Vagina (tissue), 2 donors: ENCODE data around the gene EFCAB13.

ENCODE experiments used
- CTCF ChIP-seq, 3 experiments: fragments of 450-650 bp in 2 of 3; fragments of 200-600 bp in 1 of 3; sonication (generic) in 1 of 3; IDR thresholded peaks; one replicate each; pipeline ENCODE4 v1.5.1; 2017 to 2019; ENCODE audit warnings: antibody characterized with exemption in 3 of 3, mild to moderate bottlenecking in 2 of 3, moderate library complexity in 2 of 3
- POLR2AphosphoS5 ChIP-seq, 2 donors: sonication (generic); formaldehyde crosslinking; IDR thresholded peaks; one replicate each; pipeline ENCODE4 v1.9.0; 2017; ENCODE audit warnings: antibody characterized with exemption in 2 of 2, mild to moderate bottlenecking in 2 of 2, low read depth in 1 of 2; ENCODE audit not compliant: insufficient read depth in 1 of 2

DNA sequence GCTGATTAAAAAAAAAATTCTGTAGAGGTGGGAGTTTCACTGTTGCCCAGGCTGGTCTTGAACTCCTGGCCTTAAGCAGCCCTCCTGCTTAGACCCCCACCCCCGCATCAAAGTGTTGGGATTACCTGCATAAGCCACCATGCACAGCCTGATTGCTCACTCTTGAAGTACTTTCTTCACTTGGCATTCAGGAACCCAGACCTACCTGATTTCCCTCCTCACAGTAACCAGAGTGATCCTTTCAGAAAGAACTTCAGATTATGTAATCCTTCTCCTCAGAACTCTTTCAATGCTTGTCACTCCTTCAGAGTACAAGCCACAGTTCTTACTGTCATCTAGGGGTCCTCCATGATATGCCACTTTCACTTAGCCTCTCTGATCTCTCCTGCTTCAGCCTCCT is 1.4 kb downstream of the EFCAB13 start:
- TF ChIP-seq CTCF (IDR thresholded peaks at IDR 0.05): no peak
- TF ChIP-seq POLR2AphosphoS5 (IDR thresholded peaks at IDR 0.05; ENCODE audit: insufficient read depth in 1 of 2, low read depth in 1 of 2): no peak
